Heart right ventricle (tissue), 16 donors: Measurements from ENCODE around the gene DIS3L2. TPM values are rescaled to one million over a fixed set of nuclear protein-coding genes. Genes with fewer than 3 reads are reported as not detected.

Source experiments
- ATAC-seq, 8 donors: fragments of 200-7000 bp; cut with Tn5 transposase; one replicate each; pipeline ENCODE4 v1.9.1; 2020; ENCODE audit warnings: mild to moderate bottlenecking in 8 of 8, moderate library complexity in 8 of 8, moderate number of reproducible peaks in 1 of 8
- DNase-seq, 2 donors: peaks; one replicate each; pipeline ENCODE4 v3.0.0-alpha.2; 2020
- H3K27ac ChIP-seq, 10 donors: fragments of 200-600 bp; sonication (generic) in 2 of 10; one replicate each; pipeline versions ENCODE4 v1.5.0 to v1.8.0; 2020 to 2022; ENCODE audit warnings: mild to moderate bottlenecking in 3 of 10
- H3K27me3 ChIP-seq, 7 donors: fragments of 200-600 bp; one replicate each; pipeline ENCODE4 v1.8.0; 2021 to 2022; ENCODE audit warnings: mild to moderate bottlenecking in 2 of 7
- H3K36me3 ChIP-seq, 9 donors: fragments of 200-600 bp; sonication (generic) in 1 of 9; one replicate each; pipeline versions ENCODE4 v1.5.0 to v1.8.0; 2020 to 2022; ENCODE audit warnings: mild to moderate bottlenecking in 2 of 9
- H3K4me1 ChIP-seq, 9 donors: fragments of 200-600 bp; sonication (generic) in 1 of 9; one replicate each; pipeline versions ENCODE4 v1.5.0 to v1.8.0; 2020 to 2022; ENCODE audit warnings: mild to moderate bottlenecking in 4 of 9
- H3K4me3 ChIP-seq, 10 donors: fragments of 200-600 bp; sonication (generic) in 2 of 10; one replicate each; pipeline versions ENCODE4 v1.5.0 to v1.8.0; 2020 to 2022; ENCODE audit warnings: mild to moderate bottlenecking in 7 of 10, moderate library complexity in 2 of 10
- H3K9me3 ChIP-seq, 11 donors: fragments of 200-600 bp in 10 of 11; sonication (generic) in 2 of 11; one replicate each; pipeline versions ENCODE4 v1.5.0 to v1.8.0; 2013 to 2022; ENCODE audit warnings: mild to moderate bottlenecking in 2 of 11, control low read depth in 1 of 11, moderate library complexity in 1 of 11
- WGBS, 2 donors: extraction: QIAGEN DNeasy Blood & Tissue Kit; methylation state at CpG; one replicate each; pipeline ENCODE4 v1.1.7; 2013; ENCODE audit warnings: inconsistent platforms in 1 of 2; 5-methylcytosine and 5-hydroxymethylcytosine counted together
- intact Hi-C, 10 donors: fragments of 100-400 bp; cut with DNase I; formaldehyde crosslinking; loops; one replicate each; pipeline versions ENCODE4 v1.11.1 to v1.14.2; 2022
- polyA plus RNA-seq, 2 donors: library from polyadenylated mRNA; stranded (reverse); fragments of 200-250 nt; gene quantifications; one replicate each; pipeline ENCODE4 v1.2.3, GENCODE V29; 2013
- total RNA-seq, 10 donors: library from RNA; stranded (reverse); fragmentation: NEBNext Ultra II Directional in 3 of 10; extraction: Animal tissue kit (Norgen Biotek cat#: 25700) in 3 of 10; gene quantifications; one replicate each; pipeline versions ENCODE4 v1.2.1 to v1.2.4, GENCODE V29; 2021 to 2023
- TF ChIP-seq, protein P1 (sequence below), 9 donors: fragments of 200-600 bp; sonication (generic) in 2 of 9; IDR thresholded peaks; one replicate each; pipeline versions ENCODE4 v1.5.0 to v1.8.0; 2021 to 2022; ENCODE audit warnings: antibody characterized with exemption in 9 of 9, mild to moderate bottlenecking in 5 of 9, moderate library complexity in 1 of 9
- donor health status: Arrhythmogenic right ventricular cardiomyopathy.
- donor health status: ischemic (EF 13 %, LVEDD 7.1; RV severe dilation, severe dysfunction).
- donor health status: healthy with polysubstance abuse.
- donor health status: DM: no; HTN: yes; CAD: no.
- donor health status: DM: no; HTN: no; CAD: no.
- donor health status: ischemic (EF 25% LVEDD 6.9; RV normal size, moderate dysfunction).
- donor health status: ischemic (EF 25% LVEDD 5.7; RV mildly dilated, moderate dysfunction).
- donor health status: healthy.
- donor health status: DM: yes; HTN: yes; CAD: no.
- donor health status: Ischemic cardiomyopathy.
- donor health status: ischemic (EF 35%, LVEDD 5.7; RV mildly dilated, moderate dysfunction).
- donor health status: nonischemic (EF 11% LVEDD 7.7; RV severe dilation, severe dysfunction).
- donor health status: DM: yes; HTN: yes; CAD: no.
- donor health status: PGD.
- donor health status: ischemic (EF 29% LVEDD 5.4; RV normal size, mild dysfunction).
- donor health status: nonischemic (EF 23%, LVEDD 6.1; RV moderate dilation, normal function).

DIS3L2 gene
- total and polyA plus RNA-seq, 12 donors = 9.5 to 24.5 (median 18.5) TPM

DNA sequence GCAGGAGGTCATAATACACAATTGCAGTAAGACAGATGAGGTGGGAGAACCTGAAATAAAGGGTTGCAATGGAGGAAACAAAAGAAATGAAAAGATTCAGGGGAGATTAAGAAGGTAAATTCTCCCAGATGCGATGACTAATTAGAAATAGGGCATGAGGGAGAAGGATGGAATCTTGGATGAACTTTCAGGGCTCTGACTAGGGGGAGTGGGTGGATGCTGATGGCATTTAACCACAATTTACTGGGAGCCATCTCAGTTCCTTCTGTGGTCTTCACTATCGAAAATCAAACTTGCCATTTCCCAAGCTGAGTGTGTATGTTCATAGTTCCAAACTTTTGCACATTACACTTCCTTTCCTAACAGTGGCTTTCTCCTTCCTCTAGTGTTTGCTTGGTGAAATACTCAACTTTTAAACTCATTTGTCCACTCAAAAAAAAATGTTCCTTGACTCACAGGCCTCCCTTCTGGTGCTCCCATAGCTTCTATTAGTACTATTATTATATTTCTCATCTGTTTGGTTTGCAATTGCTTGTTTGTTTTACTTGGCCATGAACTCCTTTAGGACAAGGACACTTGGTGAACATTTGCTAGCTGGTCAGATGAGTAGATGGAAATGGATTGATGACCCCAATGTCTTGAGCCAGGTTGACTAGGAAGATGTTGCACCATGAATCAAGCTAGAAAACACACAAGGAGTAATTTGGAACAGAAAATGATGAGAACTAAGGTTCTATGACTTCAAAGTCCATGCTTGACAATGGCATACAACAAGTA is 178.5 kb downstream of the DIS3L2 start:
- TF ChIP-seq, protein P1, sequence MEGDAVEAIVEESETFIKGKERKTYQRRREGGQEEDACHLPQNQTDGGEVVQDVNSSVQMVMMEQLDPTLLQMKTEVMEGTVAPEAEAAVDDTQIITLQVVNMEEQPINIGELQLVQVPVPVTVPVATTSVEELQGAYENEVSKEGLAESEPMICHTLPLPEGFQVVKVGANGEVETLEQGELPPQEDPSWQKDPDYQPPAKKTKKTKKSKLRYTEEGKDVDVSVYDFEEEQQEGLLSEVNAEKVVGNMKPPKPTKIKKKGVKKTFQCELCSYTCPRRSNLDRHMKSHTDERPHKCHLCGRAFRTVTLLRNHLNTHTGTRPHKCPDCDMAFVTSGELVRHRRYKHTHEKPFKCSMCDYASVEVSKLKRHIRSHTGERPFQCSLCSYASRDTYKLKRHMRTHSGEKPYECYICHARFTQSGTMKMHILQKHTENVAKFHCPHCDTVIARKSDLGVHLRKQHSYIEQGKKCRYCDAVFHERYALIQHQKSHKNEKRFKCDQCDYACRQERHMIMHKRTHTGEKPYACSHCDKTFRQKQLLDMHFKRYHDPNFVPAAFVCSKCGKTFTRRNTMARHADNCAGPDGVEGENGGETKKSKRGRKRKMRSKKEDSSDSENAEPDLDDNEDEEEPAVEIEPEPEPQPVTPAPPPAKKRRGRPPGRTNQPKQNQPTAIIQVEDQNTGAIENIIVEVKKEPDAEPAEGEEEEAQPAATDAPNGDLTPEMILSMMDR (IDR thresholded peaks at IDR 0.05) = no peak
- no peak overlapping the region for H3K27ac ChIP-seq
- no peaks in the 10 kb centered on the region for H3K9me3 ChIP-seq
- 95 to 96% methylated on average over 2 of the region's 2 CpGs for WGBS, 2 donors
- H3K27me3 ChIP-seq = no peaks in the 10 kb centered on the region
- no peak for DNase-seq
- intact Hi-C loops = loop anchor here in 9 of 10 donors (5.0 to 10.0 kb wide), 4 partner anchors 115 to 233 kb away; partner anchors contain the start of gene NPPC (in 6 of the 9)
- peaks cover 0 to 18% (median 4%) of the 10 kb centered on the region in 9 donors for H3K4me1 ChIP-seq
- ATAC-seq = no peak
- H3K36me3 ChIP-seq = peaks cover 0 to 21% (median 0%) of the 10 kb centered on the region in 9 donors
- no peak overlapping the region for H3K4me3 ChIP-seq

DNA sequence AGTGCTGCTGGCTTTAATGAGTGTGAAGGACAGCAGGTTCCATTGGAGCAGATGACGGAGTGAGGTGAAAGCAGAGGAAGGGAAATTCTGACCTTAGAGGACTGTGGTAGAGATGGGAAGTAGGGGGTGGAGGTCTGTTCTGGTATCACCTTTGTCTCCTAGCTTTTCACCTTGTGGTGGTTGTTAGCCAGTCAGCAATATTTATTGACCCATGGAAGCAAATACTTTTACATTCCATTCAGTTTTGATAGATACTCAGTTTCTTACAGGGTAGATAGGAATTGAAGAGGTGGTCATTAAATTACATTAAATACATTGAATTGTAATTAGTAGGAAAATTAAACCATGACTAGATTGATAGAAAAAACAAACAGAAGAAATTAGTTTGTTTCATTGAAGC is 180.1 kb downstream of the DIS3L2 start:
- Histone ChIP-seq H3K27me3 (no peaks in the 10 kb centered on the region), H3K9me3 (no peaks in the 10 kb centered on the region), H3K27ac (no peak overlapping the region), H3K4me3 (no peak overlapping the region), H3K4me1 (peaks cover 0 to 18% (median 4%) of the 10 kb centered on the region in 9 donors), H3K36me3 (peaks cover 0 to 29% (median 0%) of the 10 kb centered on the region in 9 donors)
- intact Hi-C loops = loop anchor here in 9 of 10 donors (1.0 to 10.0 kb wide), 4 partner anchors 183 to 234 kb away; partner anchors contain the start of gene NPPC (in 5 of the 9)
- no peak for DNase-seq
- TF ChIP-seq, protein P1 (IDR thresholded peaks at IDR 0.05) = no peak
- ATAC-seq = no peak
- WGBS, 2 donors = 100% methylated on average over 1 of the region's 1 CpG

DNA sequence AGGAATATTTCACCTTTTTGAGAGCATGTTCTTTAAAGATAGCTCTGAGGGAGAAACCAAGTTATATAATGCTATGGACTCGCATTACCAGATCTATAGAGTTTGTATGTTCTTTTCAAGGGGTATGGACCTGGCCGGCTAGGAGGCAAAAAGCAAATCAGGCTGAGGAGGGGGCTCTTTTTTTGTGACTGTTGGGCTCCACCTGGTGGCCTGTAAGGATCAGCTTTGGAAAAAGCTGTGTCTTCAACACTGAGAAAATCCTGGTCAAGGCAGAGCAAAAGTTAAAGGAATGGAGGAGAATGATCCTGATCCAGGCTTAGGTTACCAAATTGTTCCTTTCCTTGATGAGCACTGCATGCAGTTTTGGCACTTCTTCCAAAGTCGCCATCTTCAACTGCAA is 180.5 kb downstream of the DIS3L2 start:
- 63 to 67% methylated on average over 3 of the region's 3 CpGs for WGBS, 2 donors
- Histone ChIP-seq H3K4me3 (no peak overlapping the region), H3K36me3 (peaks cover 0 to 25% (median 0%) of the 10 kb centered on the region in 9 donors), H3K9me3 (no peaks in the 10 kb centered on the region), H3K27me3 (no peaks in the 10 kb centered on the region), H3K4me1 (peaks cover 0 to 18% (median 4%) of the 10 kb centered on the region in 9 donors), H3K27ac (no peak overlapping the region)
- TF ChIP-seq, protein P1 (IDR thresholded peaks at IDR 0.05) = peak in 8 of 9 donors; percentile 50 to 79 (median 70)
- DNase-seq = peak in 1 of 2 donors; percentile 32
- intact Hi-C loops = loop anchor here in 8 of 10 donors (1.0 to 10.0 kb wide), 4 partner anchors 183 to 235 kb away; partner anchors contain the start of gene NPPC (in 5 of the 8)
- ATAC-seq = peak in 6 of 8 donors; percentile 35 to 76 (median 58)

DNA sequence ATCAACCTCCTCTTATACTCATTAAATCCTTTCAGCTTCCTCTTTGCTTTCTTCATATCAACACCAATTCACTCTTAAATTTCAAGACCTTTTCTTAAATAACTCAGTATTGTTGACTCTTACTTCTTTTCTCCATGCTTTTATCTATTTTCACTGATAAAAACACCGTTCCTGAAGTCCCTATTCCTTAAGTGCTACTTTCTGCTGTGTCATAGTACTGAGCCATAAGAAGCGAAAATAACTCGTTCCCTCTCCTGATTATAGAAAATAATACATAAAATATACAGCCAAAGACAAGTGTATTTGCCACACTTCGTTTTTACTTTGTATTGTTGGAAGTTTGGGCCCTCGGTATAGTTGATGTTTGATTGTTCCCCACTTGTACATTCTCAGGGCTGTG is 181.0 kb downstream of the DIS3L2 start:
- Histone ChIP-seq H3K9me3 (no peaks in the 10 kb centered on the region), H3K27ac (no peak overlapping the region), H3K27me3 (no peaks in the 10 kb centered on the region), H3K4me1 (peaks cover 0 to 14% (median under 1%) of the 10 kb centered on the region in 9 donors), H3K36me3 (peaks cover 0 to 20% (median 0%) of the 10 kb centered on the region in 9 donors), H3K4me3 (no peak overlapping the region)
- DNase-seq (no peak), ATAC-seq (no peak)
- TF ChIP-seq, protein P1 (IDR thresholded peaks at IDR 0.05) = no peak
- intact Hi-C loops = loop anchor here in 8 of 10 donors (1.0 to 10.0 kb wide), 4 partner anchors 182 to 235 kb away; partner anchors contain the start of gene NPPC (in 5 of the 8)
- 92 to 93% methylated on average over 5 of the region's 5 CpGs for WGBS, 2 donors
